Kidney glomerular epithelial cell (primary cell): ENCODE data around the gene PITX1.

Source experiments
- DNase-seq: peaks from one replicate; lab custom pipeline; 2025; lab: John Stamatoyannopoulos, UW

PITX1 gene

DNA sequence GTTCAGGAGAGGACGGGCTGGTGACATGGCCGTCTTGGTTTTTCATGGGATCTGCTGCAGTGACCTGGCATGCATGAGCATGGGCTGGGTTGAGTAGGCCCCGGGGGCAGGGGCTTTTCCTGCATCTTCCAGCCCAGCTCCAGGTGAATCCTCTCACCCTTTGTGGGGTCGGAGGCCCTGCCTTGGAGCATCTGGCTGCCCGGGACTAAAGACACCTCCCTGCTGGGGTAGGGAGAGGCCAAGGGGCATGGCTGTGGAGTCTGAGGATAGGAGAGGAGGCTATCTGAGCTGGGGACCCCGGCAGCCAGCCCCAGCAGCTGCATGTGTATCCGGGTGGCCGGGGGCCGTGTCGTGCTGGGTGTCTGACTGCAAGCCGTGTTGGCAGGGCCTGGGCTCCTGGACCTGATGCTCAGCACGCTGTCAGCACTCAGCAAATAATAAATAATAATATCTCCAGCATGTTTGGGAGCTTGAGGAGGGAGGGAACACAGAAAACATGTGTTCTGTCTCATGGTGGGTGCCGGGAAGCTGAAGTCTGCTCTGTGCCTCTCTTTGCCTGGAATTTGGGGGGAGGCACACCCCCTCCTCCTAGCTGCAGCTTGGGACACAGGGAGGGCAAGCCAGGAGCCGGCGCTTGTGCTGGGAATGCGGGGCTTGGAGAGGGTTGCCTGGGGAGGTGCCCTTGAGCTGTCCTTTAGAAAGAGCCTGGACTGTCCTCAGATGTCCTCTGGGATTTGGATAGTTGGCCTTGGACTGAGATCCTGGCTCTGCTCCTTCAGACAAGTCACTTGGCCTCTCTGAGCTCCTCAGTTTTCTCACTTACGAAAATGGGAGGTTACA, 28.4 kb upstream of the PITX1 start:
- no peak for DNase-seq

GRCh38 chr5:135061001-135061400, 27.0 kb upstream of the PITX1 start:
- no peak for DNase-seq

DNA sequence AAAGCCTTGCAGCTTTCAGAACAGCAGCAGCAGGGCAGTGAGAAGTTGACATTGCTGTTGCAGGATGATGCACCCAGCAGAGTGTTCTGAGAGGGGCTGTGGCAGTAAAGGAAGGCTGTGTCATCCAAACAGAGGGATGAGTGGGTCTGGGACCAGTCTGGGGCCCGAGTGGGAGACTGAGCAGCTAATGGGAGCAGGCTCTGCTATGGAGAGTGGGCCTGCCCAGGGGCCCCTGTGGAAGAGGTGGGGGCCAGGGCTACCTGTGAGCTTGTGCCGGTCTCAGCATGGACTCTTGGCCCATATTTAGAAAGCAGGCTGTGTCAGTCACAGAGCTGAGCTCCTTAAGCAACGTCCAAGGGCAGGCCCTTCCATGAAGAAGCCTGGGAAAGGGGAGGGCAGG, 26.0 kb upstream of the PITX1 start:
- DNase-seq = no peak

GRCh38 chr5:135059000-135059923, 25.2 kb upstream of the PITX1 start:
- DNase-seq = no peak

DNA sequence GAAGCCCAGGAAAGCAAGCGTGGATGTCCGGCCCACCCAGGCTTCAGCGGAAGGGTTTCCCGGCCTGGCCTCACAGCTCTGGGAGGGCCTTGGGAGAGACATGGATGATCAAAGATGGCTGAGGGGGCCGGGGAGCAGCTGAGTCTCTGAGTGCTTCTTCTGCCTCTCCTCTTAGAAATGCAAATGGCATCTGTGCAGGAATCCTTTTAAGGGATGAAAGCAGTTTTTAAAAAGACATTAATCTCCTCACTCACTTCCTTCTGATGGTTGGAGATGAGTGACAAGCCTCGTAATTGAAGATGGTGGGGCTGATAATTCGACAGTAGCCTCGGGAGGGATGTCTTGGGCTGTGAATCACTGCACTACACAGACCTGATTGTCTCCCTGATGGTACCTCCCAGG, 24.3 kb upstream of the PITX1 start:
- no peak for DNase-seq

GRCh38 chr5:135057233-135057632, 23.2 kb upstream of the PITX1 start:
- DNase-seq = no peak

DNA sequence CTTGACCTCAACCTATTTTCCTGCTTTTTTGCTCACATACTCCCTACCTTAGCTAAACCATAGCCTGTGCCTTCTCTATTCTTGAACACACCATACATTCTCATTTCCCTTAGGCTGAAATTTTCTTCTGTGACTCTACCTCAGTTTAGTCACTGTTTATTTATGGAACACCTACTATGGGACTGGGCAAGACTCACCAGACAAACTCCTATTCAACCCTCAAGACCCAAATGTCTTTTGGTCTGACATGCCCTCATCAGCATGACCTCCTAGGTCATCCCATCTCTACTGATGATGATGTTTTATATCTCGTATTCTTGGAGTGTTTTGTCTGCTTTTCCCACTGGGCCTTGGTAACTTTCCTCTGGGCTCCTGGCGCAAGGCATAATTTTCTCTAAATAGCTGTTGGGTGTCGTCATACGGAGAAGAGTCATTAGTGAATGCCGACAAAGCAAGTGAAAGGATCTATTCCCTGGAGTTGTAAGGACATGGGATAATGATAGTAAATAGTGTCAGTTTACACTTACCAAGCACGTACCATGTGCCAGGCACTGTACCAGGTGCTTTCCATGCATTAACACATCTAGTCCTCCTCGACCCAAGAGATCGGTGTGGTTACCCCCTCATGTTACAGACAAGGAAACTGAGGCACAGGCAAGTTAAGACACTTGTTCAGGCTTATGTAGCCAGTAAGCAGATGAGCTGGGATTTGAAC, 22.4 kb upstream of the PITX1 start:
- DNase-seq = no peak

DNA sequence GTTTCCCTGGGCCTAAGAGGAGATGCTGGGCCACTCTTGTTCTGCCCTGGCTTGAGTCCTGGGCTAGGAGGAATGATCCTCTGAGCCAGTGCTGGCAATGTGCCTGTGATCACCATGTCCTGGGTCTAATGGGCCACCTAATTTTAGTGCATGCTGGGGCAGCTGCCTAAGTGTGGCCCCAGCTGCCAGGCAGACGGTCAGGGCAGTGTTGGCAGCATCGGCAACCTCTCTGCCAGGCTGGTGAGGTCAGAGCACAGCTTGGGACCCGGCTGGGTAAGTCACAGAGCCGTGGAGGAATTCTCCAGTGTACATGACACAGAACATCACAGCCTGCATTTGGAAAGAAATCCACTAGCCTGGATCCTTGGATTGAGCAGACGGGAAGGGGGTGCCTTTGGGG, 21.4 kb upstream of the PITX1 start:
- DNase-seq = no peak

DNA sequence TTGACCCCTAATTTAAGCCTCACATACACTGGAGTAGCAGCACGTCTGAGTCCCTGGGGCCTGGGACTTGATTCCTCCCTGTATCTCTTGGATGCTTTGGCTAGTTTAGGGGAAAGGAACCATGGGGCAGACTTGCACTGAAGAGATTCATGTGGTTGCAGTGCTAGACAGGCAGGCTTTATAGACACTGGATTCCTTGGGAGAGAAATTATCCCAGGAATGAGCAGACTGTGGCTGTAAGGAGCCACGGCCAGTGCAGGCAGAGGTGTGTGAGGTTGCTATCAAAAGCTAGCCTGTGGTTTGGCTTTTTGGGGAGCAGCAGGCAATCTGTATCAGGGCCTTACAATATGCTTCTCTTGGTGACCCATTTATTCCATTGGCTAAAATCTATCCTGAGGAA, 20.5 kb upstream of the PITX1 start:
- DNase-seq = no peak

GRCh38 chr5:135053989-135054388, 20.0 kb upstream of the PITX1 start:
- no peak for DNase-seq

DNA sequence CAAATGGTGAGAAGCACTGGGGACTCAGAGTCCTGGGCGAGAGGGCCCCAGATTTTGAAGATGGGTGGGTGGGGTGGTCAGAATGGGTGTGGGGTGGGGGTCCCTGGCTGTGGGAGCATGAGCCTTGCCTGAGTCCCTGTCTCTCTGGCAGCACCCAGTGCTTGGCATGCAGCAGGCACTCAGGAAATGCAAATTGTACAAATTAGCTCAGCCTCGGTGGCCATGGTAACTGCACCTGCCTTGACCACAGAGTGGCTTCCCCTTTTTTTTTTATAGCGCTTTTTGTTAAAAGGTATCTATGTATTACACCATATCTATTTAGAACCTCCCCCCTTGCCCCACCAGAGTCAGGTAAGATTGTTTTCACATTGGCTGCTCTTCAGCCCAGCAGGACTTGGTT, 19.2 kb upstream of the PITX1 start:
- DNase-seq = no peak

DNA sequence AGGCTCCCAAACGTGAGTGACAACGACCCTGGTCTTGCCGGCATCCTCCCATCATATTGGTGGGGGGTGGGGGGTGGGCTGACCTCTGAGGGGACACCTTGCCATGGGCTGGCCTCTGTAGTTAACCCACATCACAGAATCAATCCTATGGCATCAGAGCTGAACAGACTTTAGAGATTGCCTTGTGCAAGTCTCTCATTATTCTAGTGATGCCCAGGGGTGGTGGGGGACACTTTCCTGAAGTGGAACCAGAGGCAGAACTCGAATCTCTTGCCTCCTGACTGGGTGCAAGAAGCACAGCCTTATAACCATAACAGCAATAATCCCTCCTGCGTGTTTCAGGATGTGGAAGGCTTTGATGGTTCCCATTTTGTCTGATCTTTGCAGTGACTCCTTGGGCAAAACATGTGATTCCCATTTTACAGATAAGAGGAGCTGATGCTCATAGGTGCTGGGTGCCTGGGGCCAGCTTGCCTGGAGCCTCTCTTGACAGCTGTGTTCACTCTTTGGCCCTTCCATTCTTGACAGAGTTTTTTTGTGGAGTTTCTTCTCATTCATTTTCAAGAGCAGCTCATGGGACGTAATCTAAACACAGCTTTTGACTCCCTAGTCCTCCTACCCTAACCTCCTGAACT, 18.6 kb upstream of the PITX1 start:
- DNase-seq = no peak

- DNase-seq = no peak
These were observed 17.8 kb upstream of the PITX1 start for GRCh38 chr5:135051872-135052271.

GRCh38 chr5:135051399-135051798, 17.4 kb upstream of the PITX1 start:
- no peak for DNase-seq

DNA sequence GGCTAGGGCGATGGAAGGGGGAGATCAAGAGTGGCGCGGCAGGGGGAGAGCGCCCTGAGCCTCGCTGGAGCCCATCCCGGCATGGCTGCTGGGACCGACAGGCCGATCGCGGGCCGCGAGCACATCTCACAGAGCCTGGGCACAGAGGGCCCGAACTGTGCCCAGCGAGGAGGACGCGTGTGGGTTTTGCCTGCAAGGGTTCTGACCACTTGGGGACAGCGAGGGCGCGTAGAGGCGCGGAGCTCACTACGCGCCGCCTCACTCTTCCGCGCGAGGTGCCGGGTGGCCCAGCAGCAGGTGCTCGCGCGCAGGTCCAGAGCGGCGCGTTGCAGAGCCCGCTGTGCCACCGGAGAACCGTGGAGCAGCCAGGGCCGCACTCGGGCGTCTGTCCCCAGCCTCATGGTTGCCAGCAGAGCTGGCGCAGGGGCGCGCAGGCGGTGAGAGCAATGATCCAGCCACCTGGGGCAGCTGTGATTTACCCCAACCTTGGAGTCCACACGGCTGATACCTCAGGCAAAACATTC, 16.3 kb upstream of the PITX1 start:
- DNase-seq = no peak

DNA sequence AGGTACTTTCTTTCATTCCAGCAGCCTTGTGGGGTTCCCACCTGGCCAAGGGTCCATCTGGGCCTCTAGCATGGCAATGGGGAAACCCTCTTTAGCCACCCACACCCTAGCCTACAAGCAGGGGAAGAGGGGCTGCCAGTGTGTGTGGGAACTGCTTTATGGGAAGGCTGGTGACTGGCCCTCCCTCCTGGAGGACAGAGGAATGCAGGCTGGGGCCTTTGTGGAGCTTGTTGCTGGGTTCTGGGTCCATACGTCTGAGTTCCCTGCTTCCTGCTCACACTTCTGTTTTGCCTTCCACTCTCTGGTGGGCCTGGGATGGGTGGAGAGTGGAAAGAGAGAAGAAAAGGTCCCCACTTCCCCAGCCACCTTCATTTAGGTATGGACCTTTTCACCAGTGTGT, 14.9 kb upstream of the PITX1 start:
- no peak for DNase-seq

DNA sequence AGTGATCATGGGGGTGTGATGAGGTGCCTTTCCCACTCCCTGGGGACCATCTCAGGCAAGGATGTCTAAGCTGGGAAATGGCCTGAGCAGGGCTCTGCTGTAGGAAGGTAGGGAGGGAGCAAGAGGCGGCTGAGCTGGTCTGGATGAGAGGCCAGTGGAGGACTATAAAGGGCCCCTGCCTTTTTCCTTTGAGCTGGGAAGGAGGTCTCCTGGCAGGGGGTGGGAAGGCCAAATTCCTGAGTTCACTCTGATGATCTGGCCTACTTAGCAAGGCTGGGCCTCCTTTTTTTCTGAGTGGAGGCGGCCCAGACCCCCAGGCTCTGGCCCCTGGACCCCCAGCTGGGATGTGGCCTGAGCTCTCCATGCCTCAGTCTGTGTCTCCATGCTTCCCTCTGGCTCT, 14.3 kb upstream of the PITX1 start:
- DNase-seq = no peak

GRCh38 chr5:135047347-135047695, 13.3 kb upstream of the PITX1 start:
- DNase-seq = no peak

GRCh38 chr5:135046661-135047346, 12.8 kb upstream of the PITX1 start:
- DNase-seq = no peak

DNA sequence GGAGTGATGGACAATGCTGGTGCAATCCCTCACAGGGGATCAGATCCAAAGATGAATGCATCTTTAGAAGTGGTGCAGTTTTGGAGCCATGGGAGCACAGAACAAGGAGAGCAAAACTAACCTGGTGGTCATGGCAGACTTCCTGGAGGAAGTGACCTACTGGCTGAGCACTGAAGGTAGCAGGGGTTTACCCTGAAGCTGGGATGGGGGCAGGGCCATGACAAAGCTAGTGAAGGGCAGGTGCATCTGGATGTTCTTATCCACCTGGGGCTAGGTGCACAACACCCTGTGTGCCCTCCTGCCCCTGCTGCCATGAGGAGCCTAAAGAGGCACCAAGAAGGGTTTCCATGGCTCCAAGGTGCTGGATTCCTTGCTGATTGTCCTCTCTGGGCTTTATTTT, 11.5 kb upstream of the PITX1 start:
- no peak for DNase-seq

GRCh38 chr5:135042595-135042994, 8.6 kb upstream of the PITX1 start:
- DNase-seq = no peak
